Thyroid gland (tissue), 4 donors: ENCODE data around the gene PARD3.

ENCODE experiments used
- CTCF ChIP-seq, 6 experiments: fragments of 200-600 bp in 3 of 6; fragments of 450-650 bp in 3 of 6; sonication (generic) in 3 of 6; IDR thresholded peaks; one replicate each; pipeline ENCODE4 v1.5.1; 2016 to 2019; ENCODE audit warnings: antibody characterized with exemption in 6 of 6, mild to moderate bottlenecking in 2 of 6, inconsistent platforms in 1 of 6, moderate library complexity in 1 of 6
- POLR2A ChIP-seq, 2 donors: fragments of 450-650 bp; IDR thresholded peaks; one replicate each; pipeline ENCODE4 v1.6.1; 2017; ENCODE audit warnings: antibody characterized with exemption in 2 of 2, mild to moderate bottlenecking in 2 of 2, moderate library complexity in 1 of 2

DNA sequence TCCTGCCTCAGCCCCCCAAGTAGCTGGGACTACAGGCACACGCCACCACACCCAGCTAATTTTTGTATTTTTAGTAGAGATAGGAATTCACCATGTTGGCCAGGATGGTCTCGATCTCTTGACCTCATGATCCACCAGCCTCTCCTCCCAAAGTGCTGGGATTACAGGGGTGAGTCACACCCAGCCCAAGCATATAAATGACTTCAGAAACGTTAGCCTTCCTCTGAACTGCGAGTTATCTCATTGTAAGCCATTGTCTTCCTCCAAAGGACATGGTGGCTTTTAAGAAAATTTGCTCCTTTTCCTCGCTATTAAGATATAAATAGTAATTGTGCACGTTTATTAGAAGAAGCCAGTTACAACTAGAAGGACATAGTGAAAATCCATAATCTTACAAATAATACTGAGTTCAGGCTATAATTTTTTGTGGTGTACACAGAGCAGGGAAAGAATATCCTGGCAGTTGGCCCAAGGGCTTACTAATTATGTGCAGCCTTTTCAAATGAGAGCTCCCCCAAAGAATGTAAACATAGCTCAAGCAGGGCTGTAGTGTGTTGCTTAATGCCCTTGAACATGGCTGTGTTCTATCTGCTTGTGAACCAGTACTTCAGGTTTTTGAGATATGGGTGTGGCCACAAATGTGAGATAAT, 495.8 kb downstream of the PARD3 start:
- no peak for TF ChIP-seq CTCF (IDR thresholded peaks at IDR 0.05)
- TF ChIP-seq POLR2A (IDR thresholded peaks at IDR 0.05), result no peak
